ENCODE measurements around the gene FOS.

DNA sequence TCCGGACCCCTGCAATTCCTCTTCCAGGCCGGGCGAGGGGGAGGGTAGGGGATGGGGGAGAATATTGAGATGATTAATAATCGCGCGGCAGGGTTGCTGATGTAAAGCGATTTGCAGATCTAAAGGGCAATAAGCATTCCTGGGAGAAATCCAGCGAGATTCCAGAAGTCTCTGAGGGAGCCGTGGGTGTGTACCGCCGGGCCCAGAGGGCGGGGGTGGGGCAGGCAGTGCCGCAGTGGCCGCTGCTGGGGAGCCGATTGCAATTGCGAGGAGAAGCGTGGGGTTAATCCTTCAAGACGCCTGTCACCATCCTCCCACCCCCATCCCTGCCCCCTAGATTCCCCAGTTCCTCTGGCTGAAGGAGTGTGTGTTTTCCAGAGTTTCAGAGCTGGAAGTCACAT lies 16.4 kb downstream of the FOS start:
- TF ChIP-seq, protein P1, sequence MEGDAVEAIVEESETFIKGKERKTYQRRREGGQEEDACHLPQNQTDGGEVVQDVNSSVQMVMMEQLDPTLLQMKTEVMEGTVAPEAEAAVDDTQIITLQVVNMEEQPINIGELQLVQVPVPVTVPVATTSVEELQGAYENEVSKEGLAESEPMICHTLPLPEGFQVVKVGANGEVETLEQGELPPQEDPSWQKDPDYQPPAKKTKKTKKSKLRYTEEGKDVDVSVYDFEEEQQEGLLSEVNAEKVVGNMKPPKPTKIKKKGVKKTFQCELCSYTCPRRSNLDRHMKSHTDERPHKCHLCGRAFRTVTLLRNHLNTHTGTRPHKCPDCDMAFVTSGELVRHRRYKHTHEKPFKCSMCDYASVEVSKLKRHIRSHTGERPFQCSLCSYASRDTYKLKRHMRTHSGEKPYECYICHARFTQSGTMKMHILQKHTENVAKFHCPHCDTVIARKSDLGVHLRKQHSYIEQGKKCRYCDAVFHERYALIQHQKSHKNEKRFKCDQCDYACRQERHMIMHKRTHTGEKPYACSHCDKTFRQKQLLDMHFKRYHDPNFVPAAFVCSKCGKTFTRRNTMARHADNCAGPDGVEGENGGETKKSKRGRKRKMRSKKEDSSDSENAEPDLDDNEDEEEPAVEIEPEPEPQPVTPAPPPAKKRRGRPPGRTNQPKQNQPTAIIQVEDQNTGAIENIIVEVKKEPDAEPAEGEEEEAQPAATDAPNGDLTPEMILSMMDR (IDR thresholded peaks at IDR 0.05), result no peak
- TF ChIP-seq EZH2 (IDR thresholded peaks at IDR 0.05; ENCODE audit: borderline replicate concordance, insufficient read depth, low read depth, low read length, poor library complexity, severe bottlenecking), result no peak
